Lower leg skin (tissue), 4 donors: Measurements from ENCODE around the gene IKBIP. TPM values are rescaled to one million over a fixed set of nuclear protein-coding genes. Genes with fewer than 3 reads are reported as not detected.
A peak's percentile ranks its signal among the peaks of the same experiment; 100 is the strongest.

Source experiments
- DNase-seq, 2 donors: peaks; one replicate each; pipeline ENCODE4 v3.0.0-alpha.2; 2019; ENCODE audit warnings: low spot score in 2 of 2
- H3K4me3 ChIP-seq: fragments of 200-600 bp; sonication (generic); 2 replicates; pipeline ENCODE4 v1.5.1; 2017; ENCODE audit warnings: mild to moderate bottlenecking, low read depth; ENCODE audit not compliant: poor library complexity, severe bottlenecking
- POLR2A ChIP-seq, 2 donors: fragments of 450-650 bp; IDR thresholded peaks; one replicate each; pipeline ENCODE4 v1.6.1; 2016 to 2017; ENCODE audit warnings: antibody characterized with exemption in 2 of 2, mild to moderate bottlenecking in 1 of 2, moderate library complexity in 1 of 2
- WGBS, 2 donors: methylation state at CpG; one replicate each; pipeline ENCODE4 v1.1.5; 2018; 5-methylcytosine and 5-hydroxymethylcytosine counted together
- intact Hi-C: fragments of 100-400 bp; cut with DNase I; formaldehyde crosslinking; loops from one replicate; pipeline ENCODE4 v1.15.0; 2023; ENCODE audit warnings: low total_unique reads
- total RNA-seq, 4 donors: library from RNA; depleted of rRNA; stranded (reverse); fragments of >200 nt; gene quantifications; one replicate each; pipeline ENCODE4 v1.1.0, GENCODE V29; 2016
- TF ChIP-seq, protein P1 (sequence below), 3 donors: fragments of 450-650 bp; IDR thresholded peaks; one replicate each; pipeline ENCODE4 v1.5.1; 2016; ENCODE audit warnings: antibody characterized with exemption in 3 of 3, mild to moderate bottlenecking in 3 of 3, moderate library complexity in 2 of 3

Gene IKBIP
- total RNA-seq, 4 donors from 2014 or later, result 0.42 to 5.3 (median 3.2) TPM

DNA sequence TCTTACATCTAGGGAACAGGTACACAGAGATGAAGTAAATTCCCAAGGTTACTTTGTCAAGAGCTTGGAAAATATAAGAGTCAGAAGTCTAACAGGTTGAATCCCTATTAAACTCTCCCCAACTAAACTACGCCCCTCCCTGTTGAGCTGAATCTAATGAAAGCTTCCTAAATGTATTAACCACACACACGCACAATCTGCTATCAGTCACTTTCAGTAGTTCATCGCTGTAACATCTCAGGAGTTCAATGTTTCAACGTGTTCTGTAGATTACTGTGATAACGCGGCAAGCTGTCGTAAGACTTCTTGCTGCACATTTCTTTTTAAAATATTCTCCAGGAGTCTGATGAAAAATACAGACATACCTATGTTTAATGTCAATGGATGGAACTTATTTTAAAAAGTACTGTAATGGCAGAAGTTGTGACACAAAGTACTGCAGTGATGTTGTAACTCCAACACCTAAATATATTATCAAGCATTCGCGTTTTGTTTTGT is 51.7 kb downstream of the IKBIP start:
- intact Hi-C loops, result no loop called here
- no peak for DNase-seq
- peak overlapping the region; percentile 21 for H3K4me3 ChIP-seq
- TF ChIP-seq, protein P1, sequence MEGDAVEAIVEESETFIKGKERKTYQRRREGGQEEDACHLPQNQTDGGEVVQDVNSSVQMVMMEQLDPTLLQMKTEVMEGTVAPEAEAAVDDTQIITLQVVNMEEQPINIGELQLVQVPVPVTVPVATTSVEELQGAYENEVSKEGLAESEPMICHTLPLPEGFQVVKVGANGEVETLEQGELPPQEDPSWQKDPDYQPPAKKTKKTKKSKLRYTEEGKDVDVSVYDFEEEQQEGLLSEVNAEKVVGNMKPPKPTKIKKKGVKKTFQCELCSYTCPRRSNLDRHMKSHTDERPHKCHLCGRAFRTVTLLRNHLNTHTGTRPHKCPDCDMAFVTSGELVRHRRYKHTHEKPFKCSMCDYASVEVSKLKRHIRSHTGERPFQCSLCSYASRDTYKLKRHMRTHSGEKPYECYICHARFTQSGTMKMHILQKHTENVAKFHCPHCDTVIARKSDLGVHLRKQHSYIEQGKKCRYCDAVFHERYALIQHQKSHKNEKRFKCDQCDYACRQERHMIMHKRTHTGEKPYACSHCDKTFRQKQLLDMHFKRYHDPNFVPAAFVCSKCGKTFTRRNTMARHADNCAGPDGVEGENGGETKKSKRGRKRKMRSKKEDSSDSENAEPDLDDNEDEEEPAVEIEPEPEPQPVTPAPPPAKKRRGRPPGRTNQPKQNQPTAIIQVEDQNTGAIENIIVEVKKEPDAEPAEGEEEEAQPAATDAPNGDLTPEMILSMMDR (IDR thresholded peaks at IDR 0.05), result no peak
- no peak for TF ChIP-seq POLR2A (IDR thresholded peaks at IDR 0.05)
- WGBS, 2 donors, result 28 to 29% methylated on average over 9 of the region's 9 CpGs

- TF ChIP-seq, protein P1 (IDR thresholded peaks at IDR 0.05), result no peak
- no peak for TF ChIP-seq POLR2A (IDR thresholded peaks at IDR 0.05)
- no peak overlapping the region for H3K4me3 ChIP-seq
- intact Hi-C loops, result no loop called here
- WGBS, 2 donors, result 87% methylated on average over 4 of the region's 4 CpGs
- no peak for DNase-seq
Observed at GRCh38 chr12:98591209-98591608, 53.4 kb downstream of the IKBIP start.

DNA sequence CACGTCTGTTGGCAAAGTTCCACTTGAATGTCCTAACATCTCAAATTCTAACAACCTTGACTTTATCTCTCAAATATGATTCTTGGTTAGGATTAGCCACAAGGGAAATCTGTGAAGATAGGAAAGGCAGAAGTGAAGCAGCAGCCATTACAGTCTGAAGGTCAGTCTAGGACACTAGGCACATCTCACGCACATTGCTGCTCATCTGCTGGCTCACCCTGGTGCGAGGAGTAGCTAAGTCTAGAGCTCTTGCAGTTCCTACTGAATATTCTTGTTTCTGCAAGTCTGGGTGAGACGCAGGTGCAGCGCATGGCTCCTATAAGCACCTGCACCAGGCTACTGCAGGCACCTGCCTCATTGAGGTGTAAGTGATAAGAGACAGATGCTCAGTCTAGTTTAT is 57.5 kb downstream of the IKBIP start:
- intact Hi-C loops, result no loop called here
- TF ChIP-seq, protein P1 (IDR thresholded peaks at IDR 0.05), result no peak
- TF ChIP-seq POLR2A (IDR thresholded peaks at IDR 0.05), result no peak
- no peak for DNase-seq
- 86 to 92% methylated on average over 5 of the region's 5 CpGs for WGBS, 2 donors
- H3K4me3 ChIP-seq, result no peak overlapping the region

- TF ChIP-seq POLR2A (IDR thresholded peaks at IDR 0.05), result no peak
- TF ChIP-seq, protein P1 (IDR thresholded peaks at IDR 0.05), result no peak
- intact Hi-C loops, result no loop called here
- 83 to 90% methylated on average over 6 of the region's 6 CpGs for WGBS, 2 donors
- no peak for DNase-seq
- H3K4me3 ChIP-seq, result no peak overlapping the region
Observed at GRCh38 chr12:98582093-98582492, 62.5 kb downstream of the IKBIP start.

DNA sequence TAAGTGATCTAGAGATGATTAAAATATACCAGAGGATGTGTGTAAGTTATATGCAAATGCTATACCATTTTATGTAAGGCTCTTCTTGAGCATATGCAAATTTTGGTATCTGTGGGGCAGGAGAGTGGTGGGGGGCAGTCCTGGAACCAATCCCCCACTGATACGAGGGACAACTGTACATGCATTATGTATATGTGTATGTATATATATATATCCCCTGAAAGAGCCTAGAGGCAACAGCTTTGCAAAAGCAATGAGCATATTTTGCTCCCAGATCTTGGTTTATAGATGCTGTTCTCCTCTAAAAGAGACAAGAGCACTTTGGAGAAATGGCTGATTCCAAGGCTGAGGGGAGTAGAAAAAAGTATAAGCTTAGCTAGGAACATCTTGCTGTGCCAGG is 63.5 kb downstream of the IKBIP start:
- no peak for DNase-seq
- intact Hi-C loops, result no loop called here
- WGBS, 2 donors, result 71 to 72% methylated on average over 1 of the region's 1 CpG
- no peak for TF ChIP-seq POLR2A (IDR thresholded peaks at IDR 0.05)
- no peak overlapping the region for H3K4me3 ChIP-seq

DNA sequence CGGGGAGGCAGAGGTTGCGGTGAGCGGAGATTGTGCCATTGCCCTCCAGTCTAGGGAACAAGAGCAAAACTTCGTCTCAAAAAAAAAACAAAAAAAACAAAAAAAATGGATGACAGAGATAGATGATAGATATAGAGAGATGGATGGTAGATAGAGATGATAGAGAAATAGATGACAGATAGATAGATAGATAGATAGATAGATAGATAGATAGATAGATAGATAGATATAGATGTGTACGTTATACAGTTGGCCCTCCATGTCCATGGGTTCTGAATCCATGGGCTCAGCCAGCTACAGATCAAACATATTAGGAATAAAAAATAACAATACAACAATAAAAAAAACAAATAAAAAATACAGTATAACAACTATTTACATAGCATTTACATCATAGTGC is 63.9 kb downstream of the IKBIP start:
- WGBS, 2 donors, result 96% methylated on average over 5 of the region's 5 CpGs
- no peak for TF ChIP-seq POLR2A (IDR thresholded peaks at IDR 0.05)
- TF ChIP-seq, protein P1 (IDR thresholded peaks at IDR 0.05), result no peak
- no peak overlapping the region for H3K4me3 ChIP-seq
- DNase-seq, result no peak
- intact Hi-C loops, result no loop called here
